T-helper 1 cell treated with Interleukin-12 subunit alpha and Interleukin-12 subunit beta and Interleukin-4 antibody, amounts not matched to agents 30 ng/mL and 1 ng/mL, for 36 hours (primary cell): Measurements from ENCODE around the gene PTPRG. TPM values are rescaled to one million over a fixed set of nuclear protein-coding genes. Genes with fewer than 3 reads are reported as not detected.
"Not testable (repeated sequence)": the region's sequence is repeated elsewhere in the genome, so short reads cannot be mapped to it uniquely, and the experiment has no call there.

Experiments used
- intact Hi-C: fragments of 100-400 bp; cut with micrococcal nuclease; formaldehyde crosslinking; loops from one replicate; pipeline ENCODE4 v1.15.1; 2024
- total RNA-seq: library from RNA; stranded (reverse); gene quantifications from 2 replicates; pipeline ENCODE4 v1.2.3, GENCODE V29; 2022

The PTPRG gene
- total RNA-seq, result 2.1 and 2.5 TPM in 2 replicates

GRCh38 chr3:61561374-61562041, at the start of gene PTPRG:
TSS of gene PTPRG (plus strand) at chr3:61561571. CDS start at chr3:61562288, 717 bp downstream.
- intact Hi-C loops, result loop anchor here (1.0 to 5.0 kb wide), 5 partner anchors 40 to 1549 kb away; no protein-coding TSS in a partner anchor

- intact Hi-C loops, result no loop called here
Measured at GRCh38 chr3:61518590-61518989, 42.8 kb upstream of the PTPRG start.

- intact Hi-C loops, result loop anchor here (1.0 to 2.0 kb wide), 3 partner anchors 40 to 1440 kb away; partner anchors contain the start of gene PTPRG
Measured at GRCh38 chr3:61520966-61521628, 40.3 kb upstream of the PTPRG start.

- intact Hi-C loops, result no loop called here
Measured at GRCh38 chr3:61522060-61522459, 39.3 kb upstream of the PTPRG start.

- intact Hi-C loops, result no loop called here
Measured at GRCh38 chr3:61522626-61523025, 38.7 kb upstream of the PTPRG start.

GRCh38 chr3:61524933-61525332, 36.4 kb upstream of the PTPRG start:
- intact Hi-C loops, result no loop called here

GRCh38 chr3:61526308-61526707, 35.1 kb upstream of the PTPRG start:
- intact Hi-C loops, result no loop called here

GRCh38 chr3:61527011-61527410, 34.4 kb upstream of the PTPRG start:
- intact Hi-C loops, result no loop called here

GRCh38 chr3:61530355-61530754, 31.0 kb upstream of the PTPRG start:
- intact Hi-C loops, result loop anchor here (5.0 kb wide), 2 partner anchors 108 to 1953 kb away; no protein-coding TSS in a partner anchor

GRCh38 chr3:61531528-61531927, 29.8 kb upstream of the PTPRG start:
- intact Hi-C loops, result loop anchor here (5.0 kb wide), 2 partner anchors 109 to 1954 kb away; no protein-coding TSS in a partner anchor

GRCh38 chr3:61532739-61533500, 28.5 kb upstream of the PTPRG start:
- intact Hi-C loops, result loop anchor here (5.0 kb wide), 2 partner anchors 111 to 1956 kb away; no protein-coding TSS in a partner anchor

- intact Hi-C loops, result no loop called here
Measured at GRCh38 chr3:61535826-61536225, 25.5 kb upstream of the PTPRG start.

- intact Hi-C loops, result no loop called here
Measured at GRCh38 chr3:61537366-61537765, 24.0 kb upstream of the PTPRG start.

- intact Hi-C loops, result no loop called here
Measured at GRCh38 chr3:61538486-61538885, 22.9 kb upstream of the PTPRG start.

GRCh38 chr3:61541694-61542093, 19.7 kb upstream of the PTPRG start:
- intact Hi-C loops, result no loop called here

- intact Hi-C loops, result no loop called here
Measured at GRCh38 chr3:61545716-61546115, 15.7 kb upstream of the PTPRG start.

GRCh38 chr3:61547625-61548024, 13.7 kb upstream of the PTPRG start:
- intact Hi-C loops, result no loop called here

GRCh38 chr3:61552704-61553103, 8.7 kb upstream of the PTPRG start:
- intact Hi-C loops, result not testable (repeated sequence)

- intact Hi-C loops, result no loop called here
Measured at GRCh38 chr3:61559136-61559731, 2.1 kb upstream of the PTPRG start.

- intact Hi-C loops, result loop anchor here (1.0 to 5.0 kb wide), 5 partner anchors 39 to 1548 kb away; no protein-coding TSS in a partner anchor
Measured at GRCh38 chr3:61560517-61561373, 626 bp upstream of the PTPRG start.
